GM12892 (cell line): Measurements from ENCODE around the gene LGALS8.

Experiments
- POLR2A ChIP-seq: IDR thresholded peaks from 2 replicates; pipeline ENCODE4 v1.6.1; 2011; ENCODE audit warnings: low read depth, low read length, control low read depth
- POLR2AphosphoS5 ChIP-seq: IDR thresholded peaks from 2 replicates; pipeline ENCODE4 v1.6.1; 2011; ENCODE audit warnings: low read depth, low read length, control low read depth
- TAF1 ChIP-seq: IDR thresholded peaks from 2 replicates; pipeline ENCODE4 v1.6.1; 2011; ENCODE audit warnings: low read depth, mild to moderate bottlenecking, control low read depth, low read length, borderline replicate concordance

- no peak for TF ChIP-seq POLR2A
- no peak for TF ChIP-seq POLR2AphosphoS5
- TF ChIP-seq TAF1 = no peak
Observed at GRCh38 chr1:236507022-236507700, 16.6 kb upstream of the LGALS8 start.
